Smooth muscle cell (in vitro differentiated cells): ENCODE results near the gene PVALEF. TPM values are rescaled to one million over a fixed set of nuclear protein-coding genes. Genes with fewer than 3 reads are reported as not detected.

Source experiments
- DNase-seq: peaks from one replicate; lab custom pipeline; 2025; ENCODE audit not compliant: unreplicated experiment; lab: John Stamatoyannopoulos, UW
- H2AFZ ChIP-seq: fragments of 200-600 bp; sonication (generic); 2 replicates; pipeline ENCODE4 v1.6.0; 2016; ENCODE audit warnings: antibody characterized with exemption, low read depth, mild to moderate bottlenecking
- H3F3A ChIP-seq: fragments of 200-600 bp; sonication (generic); 2 replicates; pipeline ENCODE4 v1.6.0; 2017; ENCODE audit warnings: antibody characterized with exemption, low read depth
- H3K27ac ChIP-seq: fragments of 200-600 bp; sonication (generic); 2 replicates; pipeline ENCODE4 v1.5.1; 2016; ENCODE audit warnings: low read depth, mild to moderate bottlenecking
- H3K27me3 ChIP-seq: fragments of 200-600 bp; sonication (generic); 2 replicates; pipeline ENCODE4 v1.6.1; 2016; ENCODE audit warnings: low read depth, mild to moderate bottlenecking
- H3K36me3 ChIP-seq: fragments of 200-600 bp; sonication (generic); 2 replicates; pipeline ENCODE4 v1.5.1; 2016; ENCODE audit warnings: low read depth
- H3K4me1 ChIP-seq: fragments of 200-600 bp; sonication (generic); 2 replicates; pipeline ENCODE4 v1.5.1; 2016; ENCODE audit warnings: low read depth
- H3K4me2 ChIP-seq: fragments of 200-600 bp; sonication (generic); 2 replicates; pipeline ENCODE4 v1.6.0; 2016; ENCODE audit warnings: mild to moderate bottlenecking
- H3K4me3 ChIP-seq: fragments of 200-600 bp; sonication (generic); 2 replicates; pipeline ENCODE4 v1.5.1; 2016; ENCODE audit warnings: mild to moderate bottlenecking
- H3K79me2 ChIP-seq: fragments of 200-600 bp; sonication (generic); 2 replicates; pipeline ENCODE4 v1.6.0; 2016; ENCODE audit warnings: low read depth, mild to moderate bottlenecking
- H3K9ac ChIP-seq: fragments of 200-600 bp; sonication (generic); 2 replicates; pipeline ENCODE4 v1.6.0; 2016; ENCODE audit warnings: low read depth
- H3K9me3 ChIP-seq: fragments of 200-600 bp; sonication (generic); replicated peaks from 2 replicates; pipeline ENCODE4 v1.5.1; 2016; ENCODE audit warnings: low read depth
- H4K20me1 ChIP-seq: fragments of 200-600 bp; sonication (generic); 2 replicates; pipeline ENCODE4 v1.6.0; 2016; ENCODE audit warnings: low read depth
- CTCF ChIP-seq: fragments of 200-600 bp; sonication (generic); IDR thresholded peaks from 2 replicates; pipeline ENCODE4 v1.5.1; 2017; ENCODE audit warnings: borderline replicate concordance, mild to moderate bottlenecking, antibody characterized with exemption; ENCODE audit not compliant: insufficient read depth, poor library complexity, severe bottlenecking
- WGBS: methylation state at CpG from one replicate; pipeline ENCODE4 v1.1.7; 2016; ENCODE audit warnings: low lambda C conversion rate; 5-methylcytosine and 5-hydroxymethylcytosine counted together
- polyA plus RNA-seq: library from polyadenylated mRNA; unstranded; fragments of >200 nt; fragmentation: Nextera tagmentation; extraction: Ambion mirVana; gene quantifications from 2 replicates; pipeline ENCODE4 v1.2.1, GENCODE V29; 2016
- total RNA-seq: library from RNA; depleted of rRNA; stranded (reverse); fragments of >200 nt; gene quantifications from 2 replicates; pipeline ENCODE4 v1.2.3, GENCODE V29; 2014

Gene PVALEF
- total and polyA plus RNA-seq, 2 experiments from 2014 or later = not detected

- WGBS = 95% methylated on average over 36 of the region's 43 CpGs
Observed at GRCh38 chr17:81158688-81159590, 6.4 kb upstream of the PVALEF start.

GRCh38 chr17:81159611-81160265, 5.6 kb upstream of the PVALEF start:
- no peaks in the 10 kb centered on the region for H3F3A ChIP-seq
- H4K20me1 ChIP-seq = no peaks in the 10 kb centered on the region
- H3K4me3 ChIP-seq = no peak overlapping the region
- DNase-seq = no peak
- no peak overlapping the region for H2AFZ ChIP-seq
- no peaks in the 10 kb centered on the region for H3K27me3 ChIP-seq
- no peak for TF ChIP-seq CTCF
- H3K4me2 ChIP-seq = no peak overlapping the region
- no peaks in the 10 kb centered on the region for H3K79me2 ChIP-seq
- no peak overlapping the region for H3K27ac ChIP-seq
- 90% methylated on average over 14 of the region's 25 CpGs for WGBS
- no peaks in the 10 kb centered on the region for H3K4me1 ChIP-seq
- no peaks in the 10 kb centered on the region for H3K9me3 ChIP-seq
- no peaks in the 10 kb centered on the region for H3K36me3 ChIP-seq
- H3K9ac ChIP-seq = no peak overlapping the region

More at GRCh38 chr17:81158688-81159590, 6.4 kb upstream of the PVALEF start:
- no peaks in the 10 kb centered on the region for H3K4me1 ChIP-seq
- DNase-seq = no peak
- no peaks in the 10 kb centered on the region for H4K20me1 ChIP-seq
- no peaks in the 10 kb centered on the region for H3K36me3 ChIP-seq
- H3F3A ChIP-seq = no peaks in the 10 kb centered on the region
- no peak for TF ChIP-seq CTCF
- H2AFZ ChIP-seq = no peak overlapping the region
- H3K9me3 ChIP-seq = no peaks in the 10 kb centered on the region
- no peak overlapping the region for H3K9ac ChIP-seq
- no peak overlapping the region for H3K4me3 ChIP-seq
- no peaks in the 10 kb centered on the region for H3K79me2 ChIP-seq
- H3K4me2 ChIP-seq = no peak overlapping the region
- H3K27ac ChIP-seq = no peak overlapping the region
- H3K27me3 ChIP-seq = no peaks in the 10 kb centered on the region

- TF ChIP-seq CTCF = no peak
- H3K27me3 ChIP-seq = peaks cover under 1% of the 10 kb centered on the region
- 97% methylated on average over 5 of the region's 28 CpGs for WGBS
Observed at GRCh38 chr17:81160306-81160705, 5.0 kb upstream of the PVALEF start.

More at GRCh38 chr17:81160306-81160705, 5.0 kb upstream of the PVALEF start:
- no peak overlapping the region for H2AFZ ChIP-seq
- DNase-seq = no peak
- no peaks in the 10 kb centered on the region for H3K4me1 ChIP-seq
- no peak overlapping the region for H3K4me3 ChIP-seq
- H3K27ac ChIP-seq = no peak overlapping the region
- H3K79me2 ChIP-seq = no peaks in the 10 kb centered on the region
- H3K9me3 ChIP-seq = no peaks in the 10 kb centered on the region
- no peaks in the 10 kb centered on the region for H3K36me3 ChIP-seq
- no peaks in the 10 kb centered on the region for H3F3A ChIP-seq
- no peaks in the 10 kb centered on the region for H4K20me1 ChIP-seq
- no peak overlapping the region for H3K9ac ChIP-seq
- no peak overlapping the region for H3K4me2 ChIP-seq
